Activated T-cell treated with anti-CD3 and anti-CD28 coated beads for 24 hours (primary cell): ENCODE results near the gene MCHR1.
"Not testable (repeated sequence)": the region's sequence is repeated elsewhere in the genome, so short reads cannot be mapped to it uniquely, and the experiment has no call there.

Source experiments
- DNase-seq: peaks from one replicate; pipeline ENCODE4 v3.0.0-alpha.2; 2020; ENCODE audit warnings: low read depth

Gene MCHR1

DNA sequence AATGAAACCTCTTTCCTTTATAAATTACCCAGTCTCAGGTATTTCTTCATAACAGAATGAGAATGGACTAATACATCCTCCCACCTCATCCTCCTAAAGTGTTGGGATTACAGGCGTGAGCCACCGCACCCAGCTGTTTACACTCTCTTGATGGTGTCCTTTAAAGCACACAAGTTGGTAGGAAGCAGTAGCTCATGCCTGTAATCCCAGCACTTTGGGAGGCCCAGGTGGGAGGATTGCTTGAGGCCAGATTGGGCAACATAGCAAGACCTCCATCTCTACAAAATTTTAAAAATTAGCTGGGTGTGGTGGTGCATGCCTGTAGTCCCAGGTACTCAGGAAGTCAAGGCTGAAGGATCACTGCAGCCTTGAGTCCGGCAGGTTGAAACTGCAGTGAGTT is 23.3 kb upstream of the MCHR1 start:
- not testable (repeated sequence) for DNase-seq

DNA sequence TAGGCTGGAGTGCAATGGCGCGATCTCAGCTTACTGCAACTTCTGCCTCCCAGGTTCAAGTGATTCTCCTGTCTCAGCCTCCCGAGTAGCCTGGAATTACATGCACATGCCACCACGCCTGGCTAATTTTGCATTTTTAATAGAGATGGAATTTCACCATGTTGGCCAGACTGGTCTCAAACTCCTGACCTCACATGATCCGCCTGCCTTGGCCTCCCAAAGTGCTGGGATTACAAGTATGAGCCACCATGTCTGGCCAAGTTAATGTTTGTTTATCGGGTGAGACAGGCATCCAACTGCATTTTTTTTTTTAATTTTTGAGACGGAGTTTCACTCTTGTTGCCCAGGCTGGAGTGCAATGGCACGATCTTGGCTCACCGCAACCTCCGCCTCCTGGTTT is 22.6 kb upstream of the MCHR1 start:
- DNase-seq, result not testable (repeated sequence)

DNA sequence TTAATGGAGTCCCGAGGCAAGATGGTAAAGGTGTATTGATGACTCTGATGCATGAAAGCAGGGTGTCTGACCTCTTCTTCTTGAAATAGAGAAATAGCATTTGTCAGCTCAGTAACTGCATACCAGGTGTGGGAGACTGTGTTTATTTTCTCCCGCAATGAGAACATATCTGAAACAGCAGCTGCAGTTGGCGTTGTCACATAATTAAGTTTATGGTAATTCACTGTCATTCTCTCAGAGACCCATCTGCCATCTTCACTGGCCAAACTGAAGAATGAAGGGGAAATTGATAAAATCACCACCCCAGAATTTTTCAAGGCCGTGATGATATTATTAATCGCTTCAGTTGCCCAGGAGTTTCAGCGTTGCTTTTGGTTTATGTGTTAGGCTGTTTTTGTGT is 20.1 kb upstream of the MCHR1 start:
- DNase-seq, result no peak

DNA sequence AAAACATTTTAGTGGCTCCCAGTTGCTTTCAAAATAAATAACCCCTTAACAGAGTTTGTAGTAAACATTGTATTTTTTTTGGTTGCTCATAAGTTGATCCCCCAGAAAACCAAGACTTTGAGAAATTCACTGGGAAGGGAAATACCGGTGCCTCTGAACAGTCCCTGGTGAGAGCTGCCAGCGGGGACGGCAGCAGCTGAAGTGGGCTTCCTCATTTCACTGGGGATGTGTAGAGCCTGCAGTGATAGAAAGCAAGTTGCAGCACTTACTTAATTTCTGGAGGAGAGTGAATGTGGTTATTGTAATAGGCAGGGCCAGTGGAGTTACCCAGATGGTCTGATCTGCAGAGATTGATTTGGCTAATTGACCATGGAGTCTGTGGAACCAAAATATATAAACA is 18.6 kb upstream of the MCHR1 start:
- DNase-seq, result no peak

DNA sequence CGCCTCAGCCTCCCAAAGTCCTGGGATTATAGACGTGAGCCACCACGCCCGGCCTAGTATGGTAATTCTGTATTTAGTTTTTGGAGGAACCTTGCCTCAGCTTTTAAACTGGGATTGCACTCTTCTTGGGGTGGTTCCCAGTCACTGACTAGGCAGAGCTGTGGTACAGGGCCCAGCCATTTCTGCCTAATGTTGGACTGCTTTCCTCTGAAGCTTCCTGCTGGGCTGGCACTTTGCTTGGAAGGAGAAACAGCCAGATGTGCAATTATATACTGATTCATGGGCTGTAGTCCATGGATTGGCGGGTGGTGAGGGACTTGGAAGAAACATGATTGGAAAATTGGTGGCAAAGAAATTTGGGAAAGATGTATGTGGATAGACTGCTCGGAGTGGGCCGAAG is 17.6 kb upstream of the MCHR1 start:
- no peak for DNase-seq

DNA sequence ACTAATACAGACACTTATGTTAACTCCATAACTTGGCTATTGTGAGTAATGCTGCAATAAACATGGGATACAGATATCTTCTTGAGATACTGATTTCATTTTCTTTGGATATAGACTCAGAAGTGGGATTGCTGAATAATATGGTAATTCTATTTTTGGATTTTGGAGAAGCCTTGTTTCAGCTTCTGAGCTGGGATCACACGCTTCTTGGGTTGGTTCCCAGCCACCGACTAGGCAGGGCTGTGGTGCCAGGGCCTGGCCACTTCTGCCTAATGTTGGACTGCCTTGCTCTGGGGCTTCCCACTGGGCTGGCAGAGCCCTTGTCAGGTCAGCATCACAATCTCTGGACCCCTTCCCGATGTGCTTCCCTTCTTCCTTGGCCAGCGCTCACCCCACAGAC is 14.0 kb upstream of the MCHR1 start:
- DNase-seq, result no peak

DNA sequence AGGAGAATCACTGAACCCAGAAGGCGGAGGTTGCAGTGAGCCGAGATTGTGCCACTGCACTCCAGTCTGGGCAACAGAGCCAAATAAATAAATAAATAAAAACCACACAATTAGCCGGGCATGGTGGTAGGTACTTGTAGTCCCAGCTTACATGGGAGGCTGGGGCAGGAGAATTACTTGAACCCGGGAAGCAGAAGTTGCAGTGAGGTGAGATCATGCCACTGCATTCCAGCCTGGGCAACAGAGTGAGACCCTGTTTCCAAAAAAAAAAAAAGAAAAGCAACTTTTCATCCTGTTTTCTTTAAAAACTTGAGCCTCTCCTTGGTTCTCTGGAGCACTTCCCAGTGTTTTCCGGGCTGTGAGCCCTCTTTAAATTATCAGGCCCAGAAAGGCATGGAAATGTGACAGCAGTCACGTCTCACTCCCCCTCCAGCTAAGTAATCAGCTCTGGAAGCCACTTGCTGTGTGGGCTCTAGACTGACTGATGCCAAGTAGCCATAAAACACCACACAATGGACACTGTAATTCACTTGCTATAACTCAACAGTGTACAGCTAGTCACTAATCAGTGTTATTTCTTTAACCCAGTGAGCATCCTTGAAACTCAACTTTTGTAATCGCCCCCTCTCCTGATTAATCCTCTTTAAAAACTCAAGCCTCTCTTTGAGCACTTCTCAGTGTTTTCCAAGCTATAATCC is 13.0 kb upstream of the MCHR1 start:
- no peak for DNase-seq

DNA sequence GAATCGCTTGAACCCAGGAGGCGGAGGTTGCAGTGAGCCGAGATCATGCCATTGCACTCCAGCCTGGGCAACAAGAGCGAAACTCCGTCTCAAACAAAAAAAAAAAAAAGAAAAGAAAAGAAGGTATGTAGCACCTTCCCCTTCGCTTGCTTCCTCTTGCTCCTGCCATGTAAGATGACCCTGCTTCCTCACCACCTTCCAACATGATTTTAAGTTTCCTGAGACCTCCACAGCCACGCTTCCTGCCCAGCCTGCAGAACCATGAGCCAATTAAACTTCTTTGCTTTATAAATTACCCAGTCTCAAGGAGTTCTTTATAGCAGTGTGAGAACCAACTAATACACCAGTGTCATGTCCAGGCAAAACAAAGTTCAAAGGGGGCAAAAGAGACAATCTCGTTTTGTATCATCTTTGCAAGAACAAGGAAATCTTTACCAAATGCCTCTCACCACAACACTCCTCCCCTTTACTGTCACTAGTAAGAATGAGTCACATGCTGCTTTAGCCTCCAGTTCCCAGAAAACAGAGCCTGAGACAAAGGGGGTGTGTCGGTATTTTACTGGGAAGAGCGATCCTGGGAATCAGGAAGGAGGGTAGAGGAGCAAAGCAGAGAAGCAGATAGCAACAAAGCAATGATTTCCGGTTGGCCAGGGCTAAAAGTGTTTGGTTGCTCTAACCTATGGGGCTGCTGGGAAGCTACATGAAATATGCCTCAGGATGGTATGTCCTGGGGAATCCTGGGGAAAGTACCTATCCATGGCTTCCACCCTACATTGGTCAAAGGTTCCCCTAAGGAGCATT is 10.5 kb upstream of the MCHR1 start:
- no peak for DNase-seq

DNA sequence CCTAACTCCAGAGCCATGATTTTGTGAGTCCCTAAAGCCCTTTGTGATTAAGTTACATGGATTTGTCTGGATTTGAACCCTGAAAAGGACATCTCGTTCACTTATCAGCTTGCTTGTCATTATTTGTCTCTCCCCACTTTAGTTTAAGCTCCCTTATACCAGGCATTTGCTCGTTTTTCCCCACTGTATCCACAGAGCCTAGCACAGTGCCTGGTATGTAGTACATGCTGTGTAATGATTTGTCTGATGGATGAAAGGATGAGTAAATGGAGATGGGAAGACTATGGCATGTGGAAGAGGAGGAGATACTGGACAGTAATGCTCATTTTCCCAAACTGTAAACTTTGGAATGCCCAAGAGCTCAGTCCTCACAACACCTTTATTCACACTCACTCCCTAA is 9.2 kb upstream of the MCHR1 start:
- DNase-seq, result no peak

DNA sequence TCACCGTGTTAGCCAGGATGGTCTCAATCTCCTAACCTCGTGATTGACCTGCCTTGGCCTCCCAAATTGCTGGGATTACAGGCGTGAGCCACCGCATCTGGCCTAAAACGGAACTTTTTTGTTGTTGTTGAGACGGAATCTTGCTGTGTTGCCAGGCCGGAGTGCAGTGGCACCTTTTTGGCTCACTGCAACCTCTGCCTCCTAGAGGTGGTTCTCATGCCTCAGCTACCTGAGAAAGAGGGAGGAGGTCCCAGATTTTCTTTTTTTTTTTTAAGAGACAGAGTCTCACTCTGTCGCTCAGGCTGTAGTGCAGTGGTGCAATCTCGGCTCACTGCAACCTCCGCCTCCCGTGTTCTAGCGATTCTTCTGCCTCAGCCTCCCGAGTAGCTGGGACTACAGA is 7.9 kb upstream of the MCHR1 start:
- DNase-seq, result no peak

DNA sequence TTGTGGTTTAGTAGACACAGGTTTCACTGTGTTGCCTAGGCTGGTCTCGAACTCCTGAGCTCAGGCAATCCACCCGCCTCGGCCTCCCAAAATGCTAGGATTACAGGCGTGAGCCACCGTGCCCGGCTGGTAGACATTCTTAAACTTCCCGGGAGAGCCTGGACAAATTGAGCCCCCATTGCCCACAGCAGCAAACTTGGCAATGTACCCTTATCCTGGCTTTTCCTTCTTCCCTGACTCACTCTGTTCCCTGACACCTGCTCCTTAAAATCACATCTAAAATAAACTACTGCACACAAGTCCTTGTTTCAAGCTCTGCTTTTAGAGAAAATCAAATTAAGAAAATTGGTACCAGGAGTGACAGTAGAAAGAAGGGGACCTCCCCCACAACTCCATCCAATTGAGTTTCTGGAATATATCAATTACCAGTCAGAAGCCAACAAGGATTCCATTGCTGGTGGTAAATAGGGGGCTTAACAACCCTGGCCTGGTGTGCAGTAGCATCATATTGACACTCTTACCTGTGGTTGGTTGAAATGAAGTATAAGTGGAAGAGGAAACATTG is 7.4 kb upstream of the MCHR1 start:
- DNase-seq, result no peak

DNA sequence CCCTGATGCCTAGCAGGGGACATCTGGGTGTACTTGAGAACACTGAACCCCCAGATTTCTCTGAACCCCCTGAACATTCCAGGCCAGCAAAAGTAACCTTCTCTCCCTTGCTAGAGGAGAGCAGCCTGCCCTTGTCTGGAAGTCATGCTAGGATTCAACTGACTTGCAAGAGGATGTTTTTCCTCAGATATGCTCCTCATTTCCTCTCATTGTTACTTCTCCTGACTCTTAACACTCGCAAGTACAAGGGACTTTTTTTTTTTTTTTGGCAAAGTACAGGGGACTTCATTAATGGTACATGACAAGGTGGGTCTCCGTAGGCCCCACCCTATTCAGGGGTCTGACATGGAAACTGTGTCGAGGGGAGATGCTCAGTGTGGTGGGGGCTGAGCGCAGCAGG is 6.3 kb upstream of the MCHR1 start:
- DNase-seq, result no peak

DNA sequence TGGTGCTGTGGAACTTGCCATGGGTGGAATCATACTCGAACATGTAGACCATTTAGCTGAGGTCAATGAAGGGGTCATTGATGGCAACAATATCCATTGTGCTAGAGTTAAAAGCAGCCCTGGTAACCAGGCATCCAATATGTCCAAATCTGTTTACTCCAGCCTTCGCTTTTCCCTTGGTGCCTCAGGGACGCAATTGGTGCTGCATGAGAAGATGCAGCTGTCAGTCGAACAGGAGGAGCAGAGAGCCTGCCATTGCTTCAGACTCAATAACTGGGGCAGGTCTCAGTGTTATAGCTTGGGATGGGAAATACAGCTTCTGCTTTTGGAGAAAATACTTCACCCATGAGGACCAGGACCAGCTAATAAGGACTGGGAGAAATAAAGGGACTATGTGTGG is 5.0 kb upstream of the MCHR1 start:
- no peak for DNase-seq

DNA sequence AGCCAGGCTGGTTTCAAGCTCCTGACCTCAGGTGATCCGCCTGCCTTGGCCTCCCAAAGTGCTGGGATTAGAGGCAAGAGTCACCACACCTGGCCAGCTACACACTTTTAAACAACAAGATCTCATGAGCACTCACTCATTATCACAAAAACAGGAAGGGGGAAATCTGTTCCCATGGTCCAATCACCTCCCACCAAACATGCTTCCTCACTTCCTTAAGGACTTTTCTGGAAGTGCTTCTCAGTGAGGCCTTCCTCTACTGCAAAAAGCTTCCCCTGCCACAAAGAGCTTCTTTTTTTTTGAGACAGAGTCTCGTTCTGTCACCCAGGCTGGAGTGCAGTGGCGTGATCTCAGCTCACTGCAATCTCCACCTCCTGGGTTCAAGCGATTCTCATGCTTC is 3.1 kb upstream of the MCHR1 start:
- not testable (repeated sequence) for DNase-seq

DNA sequence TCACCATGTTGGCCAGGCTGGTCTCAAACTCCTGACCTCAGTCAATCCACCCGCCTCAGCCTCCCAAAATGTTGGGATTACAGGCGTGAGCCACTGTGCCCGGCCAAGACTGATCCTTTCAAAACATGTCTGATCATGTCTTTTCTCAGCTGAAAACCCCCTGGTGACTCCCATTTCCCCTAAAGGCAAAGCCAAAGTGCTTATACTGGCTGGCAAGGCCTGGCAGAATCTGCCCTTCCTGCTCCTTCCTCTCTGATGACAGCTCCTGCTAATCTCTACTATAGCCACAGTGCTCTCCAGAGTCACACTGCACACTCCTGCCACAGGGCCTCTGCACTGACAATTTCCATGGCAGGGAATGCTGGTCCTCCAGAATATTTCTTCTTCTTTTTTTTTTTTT is 2.6 kb upstream of the MCHR1 start:
- DNase-seq, result no peak

DNA sequence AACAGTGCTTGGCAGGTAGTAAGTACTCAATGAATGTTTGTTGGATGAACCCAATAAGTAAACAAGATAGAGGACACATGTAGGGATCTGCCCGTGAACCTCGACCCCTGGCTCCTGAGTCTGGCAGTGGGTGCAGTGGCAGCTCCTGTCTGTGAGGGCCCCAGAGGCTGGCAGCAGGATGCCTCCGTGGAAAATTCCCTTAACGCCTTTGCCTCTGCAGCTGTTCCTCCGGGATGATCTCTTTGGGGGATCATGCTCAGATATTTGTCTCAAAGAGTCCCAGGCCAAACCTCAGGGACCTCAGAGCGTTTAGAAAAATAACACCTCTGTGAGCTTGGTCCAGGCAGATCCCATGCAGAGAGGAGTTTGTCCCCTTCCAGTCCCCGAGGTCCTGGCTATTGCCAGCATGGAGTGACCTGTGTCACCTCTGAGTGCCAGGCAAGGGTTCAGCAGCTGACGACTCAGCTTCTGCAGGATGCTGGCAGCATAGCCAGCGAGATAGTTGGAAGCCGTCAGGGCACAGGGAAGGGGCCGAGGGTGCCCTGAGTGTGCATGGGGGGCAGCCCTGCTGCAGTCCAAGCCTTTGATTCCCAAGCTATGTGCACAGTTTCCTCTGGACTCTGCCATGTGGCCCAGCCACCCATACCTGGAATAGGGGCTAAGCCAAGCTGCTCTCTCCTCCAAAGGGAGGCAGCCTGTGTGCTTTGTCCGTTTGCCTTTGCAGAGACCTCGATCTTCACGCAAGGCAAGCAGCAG is 613 bp upstream of the MCHR1 start:
- no peak for DNase-seq

DNA sequence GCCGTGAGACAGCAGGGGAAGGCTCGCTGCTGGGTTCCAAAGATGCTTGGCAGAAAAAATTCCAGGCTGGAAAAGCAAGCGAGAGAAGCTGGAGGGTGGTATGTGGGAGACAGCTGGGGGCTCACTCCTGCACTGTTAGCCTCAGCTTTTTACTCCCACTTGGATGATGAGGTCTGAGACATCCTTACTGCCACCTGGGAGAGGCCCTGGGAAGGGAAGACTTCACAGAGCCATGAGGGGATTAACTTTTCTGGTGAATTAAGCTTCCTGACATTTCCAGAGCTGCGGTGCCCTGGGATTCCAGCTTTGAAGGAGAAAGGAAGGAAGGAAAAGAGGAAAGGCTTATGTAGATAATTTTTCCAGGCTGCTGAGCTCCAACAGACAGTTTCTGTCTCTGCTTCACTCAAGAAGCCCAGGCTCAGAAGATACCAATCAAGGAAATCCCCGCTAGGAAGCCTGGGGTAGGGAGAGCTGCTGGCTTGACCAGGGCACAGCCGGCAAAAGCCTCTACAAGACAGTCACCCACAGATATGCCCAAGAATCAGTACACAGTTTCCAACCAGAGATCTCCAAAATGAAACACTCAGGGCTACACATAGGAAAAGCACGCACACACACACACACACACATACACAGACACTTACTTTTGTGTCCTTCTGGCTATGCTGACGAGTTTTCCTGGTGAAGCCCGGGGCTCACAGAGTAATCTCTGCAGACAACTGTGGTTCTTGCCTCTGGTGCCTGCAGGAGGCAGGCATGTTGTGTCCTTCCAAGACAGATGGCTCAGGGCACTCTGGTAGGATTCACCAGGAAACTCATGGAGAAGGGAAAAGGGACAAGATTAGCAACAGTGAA is 907 bp downstream of the MCHR1 start:
- DNase-seq, result no peak

DNA sequence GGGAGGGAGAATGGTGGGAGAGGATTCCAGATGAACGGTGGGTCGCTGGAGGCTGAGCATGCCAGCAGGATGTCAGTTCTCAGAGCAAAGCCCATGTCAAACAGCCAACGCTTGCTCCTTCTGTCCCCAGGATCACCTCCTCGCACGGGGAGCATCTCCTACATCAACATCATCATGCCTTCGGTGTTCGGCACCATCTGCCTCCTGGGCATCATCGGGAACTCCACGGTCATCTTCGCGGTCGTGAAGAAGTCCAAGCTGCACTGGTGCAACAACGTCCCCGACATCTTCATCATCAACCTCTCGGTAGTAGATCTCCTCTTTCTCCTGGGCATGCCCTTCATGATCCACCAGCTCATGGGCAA is 1.5 kb downstream of the MCHR1 start:
- DNase-seq, result no peak

DNA sequence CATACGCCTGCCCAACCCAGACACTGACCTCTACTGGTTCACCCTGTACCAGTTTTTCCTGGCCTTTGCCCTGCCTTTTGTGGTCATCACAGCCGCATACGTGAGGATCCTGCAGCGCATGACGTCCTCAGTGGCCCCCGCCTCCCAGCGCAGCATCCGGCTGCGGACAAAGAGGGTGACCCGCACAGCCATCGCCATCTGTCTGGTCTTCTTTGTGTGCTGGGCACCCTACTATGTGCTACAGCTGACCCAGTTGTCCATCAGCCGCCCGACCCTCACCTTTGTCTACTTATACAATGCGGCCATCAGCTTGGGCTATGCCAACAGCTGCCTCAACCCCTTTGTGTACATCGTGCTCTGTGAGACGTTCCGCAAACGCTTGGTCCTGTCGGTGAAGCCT is 2.2 kb downstream of the MCHR1 start:
- no peak for DNase-seq

DNA sequence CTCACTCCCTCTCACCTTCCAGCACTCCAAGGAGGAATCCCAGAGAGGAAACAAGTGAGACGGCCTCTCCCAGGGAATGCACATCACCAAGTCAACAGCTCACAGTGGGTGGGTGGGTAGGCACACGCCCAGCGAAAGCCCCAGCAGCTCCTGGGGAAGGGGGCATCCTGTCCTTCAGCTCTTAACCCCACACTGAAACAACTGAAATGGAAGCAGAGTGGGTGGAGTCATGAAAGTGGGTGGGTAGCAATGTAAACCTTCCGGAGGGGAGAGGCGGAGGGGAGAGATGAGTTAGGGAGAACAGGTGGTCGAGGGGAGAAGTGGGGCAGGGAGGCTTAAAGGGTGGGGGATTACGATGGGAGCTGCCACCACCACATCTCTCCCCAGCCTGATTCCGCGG is 5.4 kb downstream of the MCHR1 start:
- no peak for DNase-seq

DNA sequence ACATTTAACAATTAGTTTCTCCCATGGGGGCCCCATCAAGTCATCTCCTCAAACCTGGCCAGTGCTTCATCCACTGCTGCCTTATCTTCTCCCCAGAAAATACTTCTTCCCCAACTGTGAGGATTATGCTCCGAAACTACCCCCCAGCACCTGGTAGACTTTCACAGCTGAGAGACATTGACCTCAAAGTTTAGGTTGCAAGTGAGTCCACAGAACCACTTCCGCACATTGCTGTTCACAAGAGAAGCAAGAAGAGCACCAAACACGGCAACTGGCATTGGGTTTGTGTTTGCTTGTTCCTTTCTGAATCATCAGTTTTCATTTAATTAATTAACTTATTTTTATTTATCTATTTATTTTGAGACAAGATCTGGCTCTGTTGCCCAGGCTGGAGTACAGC is 6.1 kb downstream of the MCHR1 start:
- no peak for DNase-seq

DNA sequence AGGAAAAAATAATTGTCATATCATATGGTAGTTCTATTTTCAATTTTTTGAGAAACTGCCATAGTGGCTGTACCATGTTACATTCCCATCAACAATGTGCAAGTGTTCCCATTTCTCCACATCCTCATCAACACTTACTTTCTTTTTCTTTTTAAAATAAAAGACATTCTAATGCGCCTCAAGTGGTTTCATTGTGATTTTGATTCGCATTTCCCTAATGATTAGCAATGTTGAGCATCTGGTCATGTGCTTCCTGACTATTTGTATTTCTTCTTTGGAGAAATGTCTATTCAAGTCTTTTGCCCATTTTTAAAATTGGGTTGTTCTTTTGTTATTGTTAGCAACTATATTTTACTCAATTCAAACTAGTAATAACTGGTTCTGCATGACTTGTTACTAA is 8.4 kb downstream of the MCHR1 start:
- no peak for DNase-seq
